Astrocyte of the cerebellum (primary cell): Measurements from ENCODE around the gene LRP6.

Source experiments
- DNase-seq: peaks from one replicate; pipeline ENCODE4 v3.0.0-alpha.2; 2011; ENCODE audit warnings: low read depth
- H3K4me3 ChIP-seq: 2 replicates; pipeline ENCODE4 v1.5.1; 2011; ENCODE audit warnings: mild to moderate bottlenecking, low read depth, low read length, moderate library complexity
- in situ Hi-C: cut with HindIII; loops from 2 replicates; pipeline ENCODE4 v1.10.0; 2017; ENCODE audit warnings: low sequenced_read_pairs
- TF ChIP-seq, protein P1 (sequence below): IDR thresholded peaks from 2 replicates; pipeline ENCODE4 v1.5.1; 2012; ENCODE audit warnings: low read length, low read depth, moderate library complexity, mild to moderate bottlenecking; ENCODE audit errors: missing control alignments

Gene LRP6

GRCh38 chr12:12069821-12070548, 196.9 kb downstream of the LRP6 start:
- TF ChIP-seq, protein P1, sequence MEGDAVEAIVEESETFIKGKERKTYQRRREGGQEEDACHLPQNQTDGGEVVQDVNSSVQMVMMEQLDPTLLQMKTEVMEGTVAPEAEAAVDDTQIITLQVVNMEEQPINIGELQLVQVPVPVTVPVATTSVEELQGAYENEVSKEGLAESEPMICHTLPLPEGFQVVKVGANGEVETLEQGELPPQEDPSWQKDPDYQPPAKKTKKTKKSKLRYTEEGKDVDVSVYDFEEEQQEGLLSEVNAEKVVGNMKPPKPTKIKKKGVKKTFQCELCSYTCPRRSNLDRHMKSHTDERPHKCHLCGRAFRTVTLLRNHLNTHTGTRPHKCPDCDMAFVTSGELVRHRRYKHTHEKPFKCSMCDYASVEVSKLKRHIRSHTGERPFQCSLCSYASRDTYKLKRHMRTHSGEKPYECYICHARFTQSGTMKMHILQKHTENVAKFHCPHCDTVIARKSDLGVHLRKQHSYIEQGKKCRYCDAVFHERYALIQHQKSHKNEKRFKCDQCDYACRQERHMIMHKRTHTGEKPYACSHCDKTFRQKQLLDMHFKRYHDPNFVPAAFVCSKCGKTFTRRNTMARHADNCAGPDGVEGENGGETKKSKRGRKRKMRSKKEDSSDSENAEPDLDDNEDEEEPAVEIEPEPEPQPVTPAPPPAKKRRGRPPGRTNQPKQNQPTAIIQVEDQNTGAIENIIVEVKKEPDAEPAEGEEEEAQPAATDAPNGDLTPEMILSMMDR: no peak
- DNase-seq: no peak
- in situ Hi-C loops: no loop called here
- no peak overlapping the region for H3K4me3 ChIP-seq

GRCh38 chr12:12068751-12069150, 198.1 kb downstream of the LRP6 start:
- TF ChIP-seq, protein P1: no peak
- in situ Hi-C loops: no loop called here
- H3K4me3 ChIP-seq: no peak overlapping the region
- no peak for DNase-seq
